GM18909 (cell line): ENCODE data around the gene OR5K2.
A peak's percentile ranks its signal among the peaks of the same experiment; 100 is the strongest.

ENCODE experiments used
- ATAC-seq: cut with Tn5 transposase; IDR thresholded peaks from one replicate; pipeline ENCODE4 v1.9.1; 2021; ENCODE audit warnings: mild to moderate bottlenecking; ENCODE audit not compliant: unreplicated experiment, poor library complexity

Gene OR5K2

GRCh38 chr3:98497381-98497780, at the start of gene OR5K2:
Gene OR5K2 (plus strand): TSS chr3:98497681. CDS start chr3:98497681, 0 bp downstream.
- no peak for ATAC-seq

- ATAC-seq, result peak; percentile 49
Measured at GRCh38 chr3:98449606-98450193, 47.8 kb upstream of the OR5K2 start.

- ATAC-seq, result no peak
Measured at GRCh38 chr3:98450372-98450771, 47.1 kb upstream of the OR5K2 start.

GRCh38 chr3:98453827-98454226, 43.7 kb upstream of the OR5K2 start:
- no peak for ATAC-seq

GRCh38 chr3:98454929-98455328, 42.6 kb upstream of the OR5K2 start:
- no peak for ATAC-seq

GRCh38 chr3:98457543-98457942, 39.9 kb upstream of the OR5K2 start:
- no peak for ATAC-seq

GRCh38 chr3:98460220-98460619, 37.3 kb upstream of the OR5K2 start:
- no peak for ATAC-seq

- no peak for ATAC-seq
Measured at GRCh38 chr3:98462901-98463300, 34.6 kb upstream of the OR5K2 start, which contains the start of gene OR5K1. Gene OR5K1 (plus strand): TSS chr3:98463201. CDS start chr3:98469577, 6,376 bp downstream.

- no peak for ATAC-seq
Measured at GRCh38 chr3:98482717-98483482, 14.6 kb upstream of the OR5K2 start.

GRCh38 chr3:98483626-98484025, 13.9 kb upstream of the OR5K2 start:
- no peak for ATAC-seq

- no peak for ATAC-seq
Measured at GRCh38 chr3:98500019-98500418, 2.5 kb downstream of the OR5K2 start.

- ATAC-seq, result no peak
Measured at GRCh38 chr3:98501270-98501669, 3.8 kb downstream of the OR5K2 start.

GRCh38 chr3:98501863-98502576, 4.5 kb downstream of the OR5K2 start:
- ATAC-seq, result no peak

- no peak for ATAC-seq
Measured at GRCh38 chr3:98504539-98504938, 7.1 kb downstream of the OR5K2 start.

GRCh38 chr3:98508582-98508981, 11.1 kb downstream of the OR5K2 start:
- no peak for ATAC-seq

- no peak for ATAC-seq
Measured at GRCh38 chr3:98512576-98512975, 15.1 kb downstream of the OR5K2 start.

- no peak for ATAC-seq
Measured at GRCh38 chr3:98513091-98513511, 15.6 kb downstream of the OR5K2 start.

- no peak for ATAC-seq
Measured at GRCh38 chr3:98513736-98514135, 16.3 kb downstream of the OR5K2 start.

GRCh38 chr3:98514948-98515347, 17.5 kb downstream of the OR5K2 start:
- ATAC-seq, result no peak

- ATAC-seq, result no peak
Measured at GRCh38 chr3:98518816-98519215, 21.3 kb downstream of the OR5K2 start.

GRCh38 chr3:98519351-98519750, 21.9 kb downstream of the OR5K2 start:
- ATAC-seq, result no peak
